Measurements from ENCODE around the gene CPAMD8.
"Not testable (repeated sequence)": the region's sequence is repeated elsewhere in the genome, so short reads cannot be mapped to it uniquely, and the experiment has no call there.

Gene CPAMD8

GRCh38 chr19:16874978-16875299, 151.7 kb downstream of the CPAMD8 start:
- DNase-seq (ENCODE audit: low read depth in 3 of 3) = not testable (repeated sequence)

- no peak for DNase-seq (ENCODE audit: low read depth in 3 of 3)
These were observed 152.2 kb downstream of the CPAMD8 start for GRCh38 chr19:16874250-16874977.

GRCh38 chr19:16873594-16873993, 153.0 kb downstream of the CPAMD8 start:
- DNase-seq (ENCODE audit: low read depth in 3 of 3) = no peak

GRCh38 chr19:16872728-16873127, 153.9 kb downstream of the CPAMD8 start:
- no peak for DNase-seq (ENCODE audit: low read depth in 3 of 3)

GRCh38 chr19:16871871-16872270, 154.7 kb downstream of the CPAMD8 start:
- no peak for DNase-seq (ENCODE audit: low read depth in 3 of 3)

GRCh38 chr19:16869331-16869972, 157.2 kb downstream of the CPAMD8 start:
- DNase-seq (ENCODE audit: low read depth in 3 of 3) = no peak

GRCh38 chr19:16868423-16869130, 158.0 kb downstream of the CPAMD8 start:
- no peak for DNase-seq (ENCODE audit: low read depth in 3 of 3)

- no peak for DNase-seq (ENCODE audit: low read depth in 3 of 3)
These were observed 159.4 kb downstream of the CPAMD8 start for GRCh38 chr19:16867211-16867610.

- no peak for DNase-seq (ENCODE audit: low read depth in 3 of 3)
These were observed 163.7 kb downstream of the CPAMD8 start for GRCh38 chr19:16862826-16863415.

GRCh38 chr19:16861834-16862233, 164.8 kb downstream of the CPAMD8 start:
- no peak for DNase-seq (ENCODE audit: low read depth in 3 of 3)

- DNase-seq (ENCODE audit: low read depth in 3 of 3) = no peak
These were observed 165.6 kb downstream of the CPAMD8 start for GRCh38 chr19:16861011-16861410.

- DNase-seq (ENCODE audit: low read depth in 3 of 3) = no peak
These were observed 166.5 kb downstream of the CPAMD8 start for GRCh38 chr19:16860118-16860517.

GRCh38 chr19:16859626-16860025, 167.0 kb downstream of the CPAMD8 start:
- DNase-seq (ENCODE audit: low read depth in 3 of 3) = no peak

GRCh38 chr19:16856091-16856490, 170.5 kb downstream of the CPAMD8 start:
- no peak for DNase-seq (ENCODE audit: low read depth in 3 of 3)

GRCh38 chr19:16853066-16853465, 173.5 kb downstream of the CPAMD8 start:
- no peak for DNase-seq (ENCODE audit: low read depth in 3 of 3)

GRCh38 chr19:16851031-16851712, 175.4 kb downstream of the CPAMD8 start:
- no peak for DNase-seq (ENCODE audit: low read depth in 3 of 3)

GRCh38 chr19:16850133-16850532, 176.5 kb downstream of the CPAMD8 start:
- DNase-seq (ENCODE audit: low read depth in 3 of 3) = no peak

GRCh38 chr19:16849168-16849567, 177.4 kb downstream of the CPAMD8 start:
- DNase-seq (ENCODE audit: low read depth in 3 of 3) = no peak

GRCh38 chr19:16847430-16847829, 179.2 kb downstream of the CPAMD8 start:
- no peak for DNase-seq (ENCODE audit: low read depth in 3 of 3)

- no peak for DNase-seq (ENCODE audit: low read depth in 3 of 3)
These were observed 179.7 kb downstream of the CPAMD8 start for GRCh38 chr19:16846901-16847300.

Measured in stimulated activated CD4-positive, alpha-beta T cell treated with anti-CD3 and anti-CD28 coated beads, TNF-alpha, amount 100 ng/mL, for 4 hours (primary cell).